ENCODE data around the gene FXYD6.
A peak's percentile ranks its signal among the peaks of the same experiment; 100 is the strongest.

The FXYD6 gene

GRCh38 chr11:117874910-117875381, 1.5 kb downstream of the FXYD6 start:
- H3K9me3 ChIP-seq (ENCODE audit: control insufficient read depth, insufficient read depth, low read depth, low read length) = no peaks in the 10 kb centered on the region
- H3K36me3 ChIP-seq (ENCODE audit: control insufficient read depth, insufficient read depth, low read length) = no peaks in the 10 kb centered on the region
- H3K27me3 ChIP-seq (ENCODE audit: control insufficient read depth, insufficient read depth, low read length) = peaks cover 93% of the 10 kb centered on the region
- no peak overlapping the region for H3K9ac ChIP-seq (ENCODE audit: low read length)
- no peak overlapping the region for H3K27ac ChIP-seq (ENCODE audit: low read depth, low read length)
- H3K4me3 ChIP-seq (ENCODE audit: low read depth, low read length) = peak overlapping the region; percentile 35
- peaks cover 40% of the 10 kb centered on the region for H3K4me1 ChIP-seq (ENCODE audit: control insufficient read depth, insufficient read depth, low read length)

DNA sequence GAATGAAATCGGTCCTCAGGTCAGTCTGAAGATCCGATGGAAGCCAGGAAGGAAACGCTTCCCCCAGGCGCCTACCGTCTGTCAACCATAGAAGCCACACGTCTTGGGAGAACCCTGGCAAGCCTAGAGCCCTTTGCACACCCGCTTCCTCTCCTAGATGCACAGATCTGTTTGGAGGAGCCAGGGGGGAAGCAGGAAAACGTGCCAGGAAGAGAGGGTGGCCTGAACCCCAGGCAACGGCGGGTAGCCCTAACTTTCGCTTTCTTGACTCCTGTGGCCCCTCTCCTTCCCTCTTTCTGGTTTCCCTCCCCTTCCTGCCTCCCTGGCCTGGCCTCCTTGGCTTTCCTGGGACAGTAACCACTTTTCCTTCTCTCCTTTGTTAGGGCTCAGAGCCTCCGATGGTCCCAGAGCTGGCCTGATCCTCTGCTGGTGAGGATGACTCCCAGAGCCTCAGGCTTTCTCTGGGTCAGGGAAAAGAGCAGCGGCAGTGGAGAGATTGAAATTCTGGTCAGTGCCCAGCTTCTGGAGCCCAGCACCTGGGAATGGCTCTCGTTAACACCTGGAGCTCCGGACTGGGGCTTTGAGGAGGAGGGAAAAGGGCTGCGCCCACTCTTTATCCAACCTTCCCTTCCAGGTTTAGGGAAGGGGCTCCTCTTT, 2.1 kb downstream of the FXYD6 start:
- peaks cover 93% of the 10 kb centered on the region for H3K27me3 ChIP-seq (ENCODE audit: control insufficient read depth, insufficient read depth, low read length)

DNA sequence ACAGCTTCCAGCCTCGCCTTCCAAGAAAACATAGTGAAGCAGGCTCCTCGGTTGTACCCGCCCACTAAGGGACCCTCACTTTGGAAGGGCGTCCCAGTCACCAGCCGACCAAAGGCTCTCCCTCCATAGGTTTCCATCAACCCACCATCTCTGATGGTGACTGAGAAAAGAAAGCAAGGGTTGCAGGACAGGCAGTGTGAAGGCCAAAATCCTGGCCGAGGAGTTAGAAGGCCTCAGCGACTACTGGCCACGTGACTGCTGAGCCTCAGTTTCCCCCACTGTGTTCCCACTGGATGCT, 2.7 kb downstream of the FXYD6 start:
- Histone ChIP-seq H3K9ac (ENCODE audit: low read length) (no peak overlapping the region), H3K9me3 (ENCODE audit: control insufficient read depth, insufficient read depth, low read depth, low read length) (no peaks in the 10 kb centered on the region), H3K4me1 (ENCODE audit: control insufficient read depth, insufficient read depth, low read length) (peaks cover 52% of the 10 kb centered on the region), H3K27me3 (ENCODE audit: control insufficient read depth, insufficient read depth, low read length) (peaks cover 91% of the 10 kb centered on the region), H3K4me3 (ENCODE audit: low read depth, low read length) (no peak overlapping the region), H3K27ac (ENCODE audit: low read depth, low read length) (no peak overlapping the region), H3K36me3 (ENCODE audit: control insufficient read depth, insufficient read depth, low read length) (no peaks in the 10 kb centered on the region)

More for the DNA sequence above, 2.1 kb downstream of the FXYD6 start:
- H3K4me3 ChIP-seq (ENCODE audit: low read depth, low read length) = peak overlapping the region; percentile 35
- no peaks in the 10 kb centered on the region for H3K9me3 ChIP-seq (ENCODE audit: control insufficient read depth, insufficient read depth, low read depth, low read length)
- no peaks in the 10 kb centered on the region for H3K36me3 ChIP-seq (ENCODE audit: control insufficient read depth, insufficient read depth, low read length)
- no peak overlapping the region for H3K27ac ChIP-seq (ENCODE audit: low read depth, low read length)
- no peak overlapping the region for H3K9ac ChIP-seq (ENCODE audit: low read length)
- H3K4me1 ChIP-seq (ENCODE audit: control insufficient read depth, insufficient read depth, low read length) = peaks cover 46% of the 10 kb centered on the region

DNA sequence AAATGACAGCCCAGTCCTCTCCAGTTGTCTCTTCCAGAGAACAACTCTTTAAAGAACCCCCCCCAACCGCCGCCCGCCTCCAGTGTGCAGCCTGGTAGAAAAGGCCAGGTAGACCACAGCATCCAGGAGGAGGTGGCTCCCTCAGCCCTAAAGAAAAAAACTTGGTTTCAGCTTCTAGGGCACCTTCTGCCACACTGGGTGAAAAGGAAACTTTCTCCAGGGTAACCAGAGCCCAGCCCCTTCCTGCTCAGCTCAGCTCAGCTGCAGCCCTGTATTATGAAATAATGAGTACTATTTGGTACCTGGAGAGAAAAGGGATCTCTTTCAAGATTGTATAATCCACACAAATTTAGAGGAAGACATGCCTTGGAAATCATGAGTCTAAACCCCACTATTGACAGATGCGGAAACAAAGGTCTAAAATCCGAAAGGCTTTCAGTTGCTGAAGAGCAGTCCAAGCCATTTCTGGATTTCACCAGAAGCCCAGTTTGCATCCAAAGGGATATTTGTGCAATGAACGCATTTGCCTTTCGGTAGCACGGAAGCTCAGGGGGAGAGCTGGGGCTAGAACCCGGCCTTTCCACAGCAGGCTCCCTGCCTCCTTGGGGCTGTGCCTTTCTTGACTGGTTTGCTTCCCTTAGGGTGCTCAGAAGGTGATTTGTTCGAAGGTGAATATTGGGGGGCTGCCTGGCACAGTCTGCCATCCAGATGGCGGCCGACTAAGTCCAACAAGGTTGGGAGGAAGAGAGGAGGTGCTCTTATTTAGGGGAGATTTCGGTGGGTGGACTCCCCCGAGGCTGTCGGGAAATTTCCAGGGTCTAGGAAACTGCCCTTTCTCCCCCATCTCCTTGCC, 3.3 kb downstream of the FXYD6 start:
- Histone ChIP-seq H3K9ac (ENCODE audit: low read length) (no peak overlapping the region), H3K36me3 (ENCODE audit: control insufficient read depth, insufficient read depth, low read length) (no peaks in the 10 kb centered on the region), H3K27ac (ENCODE audit: low read depth, low read length) (no peak overlapping the region), H3K4me3 (ENCODE audit: low read depth, low read length) (no peak overlapping the region), H3K9me3 (ENCODE audit: control insufficient read depth, insufficient read depth, low read depth, low read length) (no peaks in the 10 kb centered on the region), H3K4me1 (ENCODE audit: control insufficient read depth, insufficient read depth, low read length) (peaks cover 57% of the 10 kb centered on the region), H3K27me3 (ENCODE audit: control insufficient read depth, insufficient read depth, low read length) (peaks cover 89% of the 10 kb centered on the region)

- no peak overlapping the region for H3K4me3 ChIP-seq (ENCODE audit: low read depth, low read length)
- no peak overlapping the region for H3K27ac ChIP-seq (ENCODE audit: low read depth, low read length)
- H3K27me3 ChIP-seq (ENCODE audit: control insufficient read depth, insufficient read depth, low read length) = peaks cover 88% of the 10 kb centered on the region
- H3K36me3 ChIP-seq (ENCODE audit: control insufficient read depth, insufficient read depth, low read length) = no peaks in the 10 kb centered on the region
- H3K9me3 ChIP-seq (ENCODE audit: control insufficient read depth, insufficient read depth, low read depth, low read length) = no peaks in the 10 kb centered on the region
- H3K4me1 ChIP-seq (ENCODE audit: control insufficient read depth, insufficient read depth, low read length) = peaks cover 55% of the 10 kb centered on the region
- H3K9ac ChIP-seq (ENCODE audit: low read length) = no peak overlapping the region
Observed at GRCh38 chr11:117872420-117872961, 4.0 kb downstream of the FXYD6 start.

- no peaks in the 10 kb centered on the region for H3K9me3 ChIP-seq (ENCODE audit: control insufficient read depth, insufficient read depth, low read depth, low read length)
- no peak overlapping the region for H3K9ac ChIP-seq (ENCODE audit: low read length)
- no peak overlapping the region for H3K27ac ChIP-seq (ENCODE audit: low read depth, low read length)
- no peaks in the 10 kb centered on the region for H3K36me3 ChIP-seq (ENCODE audit: control insufficient read depth, insufficient read depth, low read length)
- H3K4me3 ChIP-seq (ENCODE audit: low read depth, low read length) = no peak overlapping the region
- H3K4me1 ChIP-seq (ENCODE audit: control insufficient read depth, insufficient read depth, low read length) = peaks cover 49% of the 10 kb centered on the region
- H3K27me3 ChIP-seq (ENCODE audit: control insufficient read depth, insufficient read depth, low read length) = peaks cover 88% of the 10 kb centered on the region
Observed at GRCh38 chr11:117871784-117872183, 4.7 kb downstream of the FXYD6 start.

- H3K36me3 ChIP-seq (ENCODE audit: control insufficient read depth, insufficient read depth, low read length) = no peaks in the 10 kb centered on the region
- no peak overlapping the region for H3K27ac ChIP-seq (ENCODE audit: low read depth, low read length)
- H3K9me3 ChIP-seq (ENCODE audit: control insufficient read depth, insufficient read depth, low read depth, low read length) = no peaks in the 10 kb centered on the region
- no peak overlapping the region for H3K4me3 ChIP-seq (ENCODE audit: low read depth, low read length)
- peaks cover 49% of the 10 kb centered on the region for H3K4me1 ChIP-seq (ENCODE audit: control insufficient read depth, insufficient read depth, low read length)
- H3K9ac ChIP-seq (ENCODE audit: low read length) = no peak overlapping the region
- peaks cover 85% of the 10 kb centered on the region for H3K27me3 ChIP-seq (ENCODE audit: control insufficient read depth, insufficient read depth, low read length)
Observed at GRCh38 chr11:117871160-117871559, 5.3 kb downstream of the FXYD6 start.

DNA sequence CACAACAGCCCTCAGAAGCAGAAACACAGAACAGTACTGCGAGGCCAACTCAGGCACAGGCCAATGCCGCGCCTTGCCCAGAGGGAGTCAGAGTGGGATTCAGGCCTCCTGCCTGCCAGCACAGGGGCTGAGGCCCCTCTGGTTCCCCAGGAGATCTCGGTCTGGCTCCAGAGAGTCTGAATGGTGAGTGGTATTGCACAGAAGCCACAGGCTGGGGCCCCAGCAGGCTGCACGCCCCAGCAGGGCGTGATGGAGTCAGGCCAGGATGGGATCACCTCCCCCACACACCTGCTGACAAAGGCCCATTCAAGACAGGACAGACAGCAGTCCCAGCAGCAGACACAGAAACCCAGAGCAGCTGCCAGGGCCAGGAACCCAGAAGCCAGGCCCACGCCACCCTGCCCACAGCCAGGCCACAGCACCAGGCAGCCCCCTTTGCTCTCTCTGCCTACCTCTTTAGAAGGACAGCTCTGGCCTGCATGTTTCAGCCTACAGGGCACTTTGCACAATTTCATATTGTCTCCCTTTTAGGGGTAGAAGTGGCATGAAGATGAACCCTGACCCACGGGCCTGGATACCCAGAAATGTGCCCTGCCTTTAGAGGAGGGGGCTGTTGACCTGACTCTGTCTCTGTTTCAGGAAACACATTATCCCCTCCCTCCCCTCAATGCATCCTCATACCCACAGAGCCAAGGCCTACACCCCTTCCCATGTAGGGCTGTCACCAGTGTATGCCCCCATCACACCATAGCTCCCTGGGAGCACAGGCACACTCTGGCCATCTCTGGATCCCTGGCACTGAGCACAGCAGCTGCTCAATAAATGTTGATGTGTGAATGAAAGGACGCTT, 6.1 kb downstream of the FXYD6 start:
- Histone ChIP-seq H3K9ac (ENCODE audit: low read length) (no peak overlapping the region), H3K4me1 (ENCODE audit: control insufficient read depth, insufficient read depth, low read length) (peaks cover 43% of the 10 kb centered on the region), H3K36me3 (ENCODE audit: control insufficient read depth, insufficient read depth, low read length) (no peaks in the 10 kb centered on the region), H3K4me3 (ENCODE audit: low read depth, low read length) (no peak overlapping the region), H3K27ac (ENCODE audit: low read depth, low read length) (no peak overlapping the region), H3K27me3 (ENCODE audit: control insufficient read depth, insufficient read depth, low read length) (peaks cover 77% of the 10 kb centered on the region), H3K9me3 (ENCODE audit: control insufficient read depth, insufficient read depth, low read depth, low read length) (no peaks in the 10 kb centered on the region)

DNA sequence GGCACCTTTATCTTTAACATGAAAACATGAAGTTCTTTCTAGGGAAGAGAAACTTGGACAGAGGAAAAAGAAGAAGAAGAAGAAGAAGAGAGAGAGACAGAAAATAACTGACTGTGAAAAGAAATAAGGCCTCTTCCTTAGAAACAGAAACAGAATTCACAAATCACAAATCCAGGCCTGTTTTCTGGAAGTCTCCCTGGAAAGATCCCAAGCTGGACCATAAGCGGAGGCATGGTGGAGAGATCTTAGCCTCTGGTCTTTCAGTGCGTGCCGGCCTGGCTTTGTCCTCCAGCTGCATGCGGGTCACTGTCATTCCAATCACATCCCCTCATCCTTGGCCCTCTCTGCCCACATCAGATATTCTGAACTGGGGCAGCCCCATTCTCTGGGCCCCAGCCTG, 6.9 kb downstream of the FXYD6 start:
- peaks cover 36% of the 10 kb centered on the region for H3K4me1 ChIP-seq (ENCODE audit: control insufficient read depth, insufficient read depth, low read length)
- H3K36me3 ChIP-seq (ENCODE audit: control insufficient read depth, insufficient read depth, low read length) = no peaks in the 10 kb centered on the region
- peaks cover 70% of the 10 kb centered on the region for H3K27me3 ChIP-seq (ENCODE audit: control insufficient read depth, insufficient read depth, low read length)
- H3K9ac ChIP-seq (ENCODE audit: low read length) = no peak overlapping the region
- no peaks in the 10 kb centered on the region for H3K9me3 ChIP-seq (ENCODE audit: control insufficient read depth, insufficient read depth, low read depth, low read length)
- H3K4me3 ChIP-seq (ENCODE audit: low read depth, low read length) = no peak overlapping the region
- no peak overlapping the region for H3K27ac ChIP-seq (ENCODE audit: low read depth, low read length)

DNA sequence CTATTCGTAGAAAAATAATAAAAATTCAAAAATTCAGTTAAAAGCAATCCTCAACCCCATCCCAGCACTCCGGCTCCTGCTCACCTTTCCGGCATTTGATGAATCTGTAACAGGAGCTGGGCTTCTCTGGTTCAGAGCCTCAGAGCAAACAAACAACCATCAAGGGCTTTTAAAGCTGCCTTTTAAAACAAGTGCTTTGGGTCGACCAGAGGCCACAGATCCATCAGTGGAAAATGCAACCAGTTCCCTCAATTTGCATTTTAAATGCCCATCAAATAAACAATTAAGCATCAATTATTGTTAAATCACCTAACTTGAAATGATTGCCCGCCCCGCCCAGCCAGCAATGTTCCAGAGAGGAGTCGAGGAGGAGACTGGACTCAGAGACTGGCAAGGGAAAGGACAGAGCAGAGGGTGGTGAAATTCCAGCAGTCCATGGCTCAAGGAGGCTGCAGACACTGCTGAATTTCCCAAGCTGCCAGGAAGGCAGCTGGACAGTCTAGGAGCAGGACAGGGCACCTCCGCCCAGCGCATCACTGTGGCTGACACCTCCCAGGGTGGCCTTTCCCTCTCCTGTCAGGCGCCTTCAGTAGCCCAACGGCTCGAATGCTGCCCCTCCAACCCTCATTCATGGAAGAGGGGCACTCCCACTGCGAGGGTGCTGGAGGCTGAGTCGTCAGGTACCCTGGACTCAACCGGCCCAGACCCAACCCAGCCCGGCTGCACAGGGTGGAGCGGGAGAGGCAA, 7.5 kb downstream of the FXYD6 start:
- Histone ChIP-seq H3K27ac (ENCODE audit: low read depth, low read length) (no peak overlapping the region), H3K4me1 (ENCODE audit: control insufficient read depth, insufficient read depth, low read length) (peaks cover 31% of the 10 kb centered on the region), H3K27me3 (ENCODE audit: control insufficient read depth, insufficient read depth, low read length) (peaks cover 64% of the 10 kb centered on the region), H3K4me3 (ENCODE audit: low read depth, low read length) (peak overlapping the region; percentile 26; the same call in 1 of the 2 replicates), H3K9me3 (ENCODE audit: control insufficient read depth, insufficient read depth, low read depth, low read length) (no peaks in the 10 kb centered on the region), H3K9ac (ENCODE audit: low read length) (no peak overlapping the region), H3K36me3 (ENCODE audit: control insufficient read depth, insufficient read depth, low read length) (no peaks in the 10 kb centered on the region)
